Astrocyte (in vitro differentiated cells and primary cell): ENCODE measurements around the gene BATF3.

Experiments
- CTCF ChIP-seq: IDR thresholded peaks from 2 replicates; pipeline ENCODE4 v1.5.1; 2011; ENCODE audit warnings: low read depth, mild to moderate bottlenecking, inconsistent platforms, low read length, moderate library complexity; ENCODE audit not compliant: insufficient read depth
- EZH2 ChIP-seq: IDR thresholded peaks from 2 replicates; pipeline ENCODE4 v1.6.1; 2012; ENCODE audit warnings: mild to moderate bottlenecking, low read length, inconsistent platforms; ENCODE audit not compliant: insufficient read depth

GRCh38 chr1:212702672-212703071, 3.0 kb upstream of the BATF3 start:
- TF ChIP-seq CTCF (no peak), EZH2 (no peak)
